H9 (cell line): ENCODE data around the gene LARP4B. TPM values are rescaled to one million over a fixed set of nuclear protein-coding genes. Genes with fewer than 3 reads are reported as not detected.
A peak's percentile ranks its signal among the peaks of the same experiment; 100 is the strongest.

Source experiments
- DNase-seq: peaks from one replicate; pipeline ENCODE4 v3.0.0-alpha.2; 2017
- H2AFZ ChIP-seq: one replicate; pipeline ENCODE4 v1.6.1; 2013; ENCODE audit warnings: mild to moderate bottlenecking, low read length, control low read depth, moderate library complexity
- H2AK5ac ChIP-seq: 2 replicates; pipeline ENCODE4 v1.6.1; 2013; ENCODE audit warnings: low read length, control low read depth, mixed read lengths; ENCODE audit not compliant: insufficient read length
- H2BK120ac ChIP-seq: one replicate; pipeline ENCODE4 v1.6.1; 2013; ENCODE audit warnings: low read depth, mild to moderate bottlenecking, low read length, control low read depth, inconsistent platforms; ENCODE audit not compliant: poor library complexity, severe bottlenecking
- H2BK12ac ChIP-seq: 2 replicates; pipeline ENCODE4 v1.6.1; 2013; ENCODE audit warnings: low read length, control low read depth, mixed read lengths, low read depth; ENCODE audit not compliant: insufficient read length
- H2BK15ac ChIP-seq: 2 replicates; pipeline ENCODE4 v1.6.1; 2013; ENCODE audit warnings: low read depth, low read length, control low read depth
- H2BK20ac ChIP-seq: one replicate; pipeline ENCODE4 v1.6.1; 2013; ENCODE audit warnings: low read depth, mild to moderate bottlenecking, low read length, control low read depth, inconsistent platforms; ENCODE audit not compliant: poor library complexity, severe bottlenecking
- H2BK5ac ChIP-seq: 2 replicates; pipeline ENCODE4 v1.6.1; 2013; ENCODE audit warnings: low read length, control low read depth, mixed read lengths; ENCODE audit not compliant: insufficient read length
- H3K14ac ChIP-seq: 2 replicates; pipeline ENCODE4 v1.6.1; 2013; ENCODE audit warnings: low read length, control low read depth; ENCODE audit not compliant: insufficient read depth
- H3K18ac ChIP-seq: 2 replicates; pipeline ENCODE4 v1.6.1; 2013; ENCODE audit warnings: low read depth, mild to moderate bottlenecking, mixed read lengths, low read length, control low read depth; ENCODE audit not compliant: insufficient read length
- H3K23ac ChIP-seq: 2 replicates; pipeline ENCODE4 v1.6.1; 2013; ENCODE audit warnings: low read length, control low read depth, mixed read lengths, low read depth; ENCODE audit not compliant: insufficient read length
- H3K23me2 ChIP-seq: 2 replicates; pipeline ENCODE4 v1.6.1; 2013; ENCODE audit warnings: low read depth, mild to moderate bottlenecking, mixed read lengths, low read length, control low read depth; ENCODE audit not compliant: insufficient read length, poor library complexity, severe bottlenecking
- H3K27ac ChIP-seq: 2 replicates; pipeline ENCODE4 v1.5.1; 2013; ENCODE audit warnings: low read length, control low read depth, mixed read lengths, low read depth; ENCODE audit not compliant: insufficient read length
- H3K27me3 ChIP-seq: 2 replicates; pipeline ENCODE4 v1.6.1; 2013; ENCODE audit warnings: low read length, control low read depth, inconsistent platforms; ENCODE audit not compliant: insufficient read depth
- H3K4ac ChIP-seq: 2 replicates; pipeline ENCODE4 v1.6.1; 2013; ENCODE audit warnings: low read depth, mild to moderate bottlenecking, control low read depth, inconsistent platforms, low read length, moderate library complexity
- H3K4me1 ChIP-seq: 2 replicates; pipeline ENCODE4 v1.6.1; 2013; ENCODE audit warnings: low read length, control low read depth, inconsistent platforms; ENCODE audit not compliant: insufficient read depth
- H3K4me2 ChIP-seq: 2 replicates; pipeline ENCODE4 v1.6.1; 2013; ENCODE audit warnings: low read length, control low read depth, mixed read lengths; ENCODE audit not compliant: insufficient read length, insufficient read depth
- H3K56ac ChIP-seq: 2 replicates; pipeline ENCODE4 v1.6.1; 2013; ENCODE audit warnings: low read depth, mild to moderate bottlenecking, mixed read lengths, low read length, control low read depth; ENCODE audit not compliant: insufficient read length
- H3K79me1 ChIP-seq: 2 replicates; pipeline ENCODE4 v1.6.1; 2013; ENCODE audit warnings: low read depth, mild to moderate bottlenecking, moderate library complexity, low read length, control low read depth, inconsistent platforms; ENCODE audit not compliant: insufficient read depth, poor library complexity, severe bottlenecking
- H3K79me2 ChIP-seq: 2 replicates; pipeline ENCODE4 v1.6.1; 2013; ENCODE audit warnings: low read length, control low read depth, inconsistent platforms; ENCODE audit not compliant: insufficient read depth
- H3K9ac ChIP-seq: 2 replicates; pipeline ENCODE4 v1.6.1; 2013; ENCODE audit warnings: low read length, control low read depth, mixed read lengths; ENCODE audit not compliant: insufficient read length; ENCODE audit errors: extremely low read depth
- H3K9me3 ChIP-seq: one replicate; pipeline ENCODE4 v1.6.1; 2013; ENCODE audit warnings: low read depth, low read length, inconsistent platforms; ENCODE audit not compliant: control insufficient read depth
- H3T11ph ChIP-seq: one replicate; pipeline ENCODE4 v1.6.1; 2013; ENCODE audit warnings: mild to moderate bottlenecking, low read length, control low read depth, inconsistent platforms
- H4K20me1 ChIP-seq: one replicate; pipeline ENCODE4 v1.6.1; 2013; ENCODE audit not compliant: control insufficient read depth, insufficient read length, insufficient read depth
- H4K5ac ChIP-seq: 2 replicates; pipeline ENCODE4 v1.6.1; 2013; ENCODE audit warnings: low read depth, mild to moderate bottlenecking, mixed read lengths, low read length, control low read depth; ENCODE audit not compliant: insufficient read length
- H4K8ac ChIP-seq: replicated peaks from 2 replicates; pipeline ENCODE4 v1.6.1; 2013; ENCODE audit warnings: low read length, control low read depth, mixed read lengths, low read depth; ENCODE audit not compliant: insufficient read length
- H4K91ac ChIP-seq: 2 replicates; pipeline ENCODE4 v1.6.1; 2013; ENCODE audit warnings: low read depth, mild to moderate bottlenecking, moderate library complexity, mixed read lengths, low read length, control low read depth; ENCODE audit not compliant: insufficient read length
- H3K27ac Mint-ChIP-seq, 3 experiments: 2 replicates in 2 of 3; 3 replicates in 1 of 3; pipeline ENCODE4 v1.8.0; 2020 to 2021; ENCODE audit warnings: mixed read lengths in 3 of 3, mild to moderate bottlenecking in 1 of 3, moderate library complexity in 1 of 3
- H3K27me3 Mint-ChIP-seq: 2 replicates; pipeline ENCODE4 v1.8.0; 2021; ENCODE audit warnings: low read depth, mild to moderate bottlenecking, moderate library complexity, mixed read lengths
- H3K36me3 Mint-ChIP-seq, 3 experiments: 2 replicates in 2 of 3; 3 replicates in 1 of 3; pipeline ENCODE4 v1.8.0; 2020 to 2021; ENCODE audit warnings: low read depth in 3 of 3, mixed read lengths in 3 of 3; ENCODE audit not compliant: insufficient read depth in 1 of 3
- H3K4me1 Mint-ChIP-seq, 2 experiments: 2 replicates each; pipeline ENCODE4 v1.8.0; 2020; ENCODE audit warnings: mixed read lengths in 2 of 2
- H3K4me3 Mint-ChIP-seq, 2 experiments: 2 replicates in 1 of 2; 3 replicates in 1 of 2; pipeline ENCODE4 v1.8.0; 2020 to 2021; ENCODE audit warnings: mild to moderate bottlenecking in 2 of 2, mixed read lengths in 2 of 2, moderate library complexity in 1 of 2
- H3K9me3 Mint-ChIP-seq, 2 experiments: 2 replicates in 1 of 2; 3 replicates in 1 of 2; pipeline ENCODE4 v1.8.0; 2020; ENCODE audit warnings: mild to moderate bottlenecking in 2 of 2, mixed read lengths in 2 of 2, moderate library complexity in 1 of 2
- CTCF ChIP-seq: fragments of 200-600 bp; sonication (generic); conservative IDR thresholded peaks from 3 replicates; pipeline ENCODE4 v1.8.0; 2021; ENCODE audit warnings: antibody characterized with exemption, mild to moderate bottlenecking
- WGBS: extraction: QIAGEN DNeasy Blood & Tissue Kit; methylation state at CpG from one replicate; pipeline ENCODE4 v1.1.7; 2013; ENCODE audit warnings: missing lambda C conversion rate, low lambda C conversion rate, mixed read lengths; ENCODE audit not compliant: insufficient read length; ENCODE audit errors: extremely low coverage; 5-methylcytosine and 5-hydroxymethylcytosine counted together
- total RNA-seq: library from RNA; stranded (reverse); gene quantifications from 2 replicates; pipeline ENCODE4 v1.2.1, GENCODE V29; 2021

Gene LARP4B
- total RNA-seq, 1 experiment from 2014 or later, result 88.9 TPM

- Histone ChIP-seq H3K18ac (no peak overlapping the region), H2AK5ac (no peak overlapping the region), H4K20me1 (no peaks in the 10 kb centered on the region), H3T11ph (no peak overlapping the region), H4K91ac (no peak overlapping the region), H3K14ac (no peak overlapping the region), H4K8ac (no peak overlapping the region), H2BK5ac (no peak overlapping the region), H3K9me3 (no peaks in the 10 kb centered on the region), H3K4me2 (no peak overlapping the region), H4K5ac (no peak overlapping the region), H3K23ac (no peak overlapping the region), H2BK15ac (no peak overlapping the region), H3K9ac (no peak overlapping the region), H3K27me3 (no peaks in the 10 kb centered on the region), H3K79me1 (peaks cover 3% of the 10 kb centered on the region), H3K4me1 (no peaks in the 10 kb centered on the region), H3K23me2 (no peaks in the 10 kb centered on the region), H2BK20ac (no peak overlapping the region), H3K79me2 (peaks cover 23% of the 10 kb centered on the region; the same call in 1 of the 2 replicates), H3K4ac (no peak overlapping the region), H2BK120ac (no peak overlapping the region), H2AFZ (no peak overlapping the region), H3K27ac (no peak overlapping the region), H3K56ac (no peak overlapping the region), H2BK12ac (no peak overlapping the region)
- Mint-ChIP-seq H3K9me3 (no peaks in the 10 kb centered on the region), H3K4me3 (no peak overlapping the region), H3K27ac (peak overlapping the region in 1 of 3 experiments; percentile 59; a peak in 1 of 7 replicates), H3K27me3 (no peaks in the 10 kb centered on the region), H3K4me1 (peaks cover 7 to 12% of the 10 kb centered on the region in 2 experiments; a peak in 2 of 4 replicates), H3K36me3 (no peaks in the 10 kb centered on the region)
- TF ChIP-seq CTCF, result no peak
- no peak for DNase-seq
- no CpG with 5 or more reads among the region's 4 CpGs for WGBS
These were observed 36.2 kb downstream of the LARP4B start for GRCh38 chr10:895324-895723.
